Fibroblast of skin of left biceps (primary cell): Measurements from ENCODE around the gene NF2.
A peak's percentile ranks its signal among the peaks of the same experiment; 100 is the strongest.
"Not testable (repeated sequence)": the region's sequence is repeated elsewhere in the genome, so short reads cannot be mapped to it uniquely, and the experiment has no call there.

ENCODE experiments used
- DNase-seq, 2 experiments: peaks; one replicate each; pipeline ENCODE4 v3.0.0-alpha.2; 2013; ENCODE audit warnings: low read depth in 2 of 2

Gene NF2

GRCh38 chr22:29603358-29604075 lies at the start of gene NF2:
NF2 (plus strand) TSS chr22:29603633; CDS start chr22:29603999, 366 bp downstream.
- peak; percentile 98 for DNase-seq

GRCh38 chr22:29555065-29555644 lies 48.3 kb upstream of the NF2 start:
- DNase-seq: no peak

GRCh38 chr22:29559030-29559429 lies 44.4 kb upstream of the NF2 start:
- no peak for DNase-seq

- DNase-seq: no peak
Observed at GRCh38 chr22:29559853-29560252, 43.6 kb upstream of the NF2 start.

- DNase-seq: no peak
Observed at GRCh38 chr22:29563652-29564460, 39.6 kb upstream of the NF2 start.

- DNase-seq: not testable (repeated sequence)
Observed at GRCh38 chr22:29566513-29566912, 36.9 kb upstream of the NF2 start.

GRCh38 chr22:29567338-29567737 lies 36.1 kb upstream of the NF2 start:
- no peak for DNase-seq

- no peak for DNase-seq
Observed at GRCh38 chr22:29569011-29569678, 34.3 kb upstream of the NF2 start.

GRCh38 chr22:29570456-29570855 lies 33.0 kb upstream of the NF2 start:
- DNase-seq: no peak

- DNase-seq: no peak
Observed at GRCh38 chr22:29570912-29571549, 32.4 kb upstream of the NF2 start.

- no peak for DNase-seq
Observed at GRCh38 chr22:29574762-29575450, 28.5 kb upstream of the NF2 start.

- no peak for DNase-seq
Observed at GRCh38 chr22:29578462-29579200, 24.8 kb upstream of the NF2 start.

GRCh38 chr22:29580200-29580810 lies 23.1 kb upstream of the NF2 start:
- DNase-seq: no peak

- DNase-seq: no peak
Observed at GRCh38 chr22:29581799-29582198, 21.6 kb upstream of the NF2 start.

- no peak for DNase-seq
Observed at GRCh38 chr22:29584975-29585374, 18.5 kb upstream of the NF2 start.

GRCh38 chr22:29586193-29586705 lies 17.2 kb upstream of the NF2 start:
- DNase-seq: not testable (repeated sequence)

- peak; percentile 40 to 46 for DNase-seq
Observed at GRCh38 chr22:29587938-29588699, 15.3 kb upstream of the NF2 start.

GRCh38 chr22:29593923-29594322 lies 9.5 kb upstream of the NF2 start:
- no peak for DNase-seq

GRCh38 chr22:29594447-29594846 lies 9.0 kb upstream of the NF2 start:
- DNase-seq: not testable (repeated sequence)
